GM20431 (cell line): Measurements from ENCODE around the gene SLC16A10.

Source experiments
- in situ Hi-C: fragments of 300-500 bp; cut with MseI, MboI; formaldehyde crosslinking; loops from one replicate; pipeline ENCODE4 v1.15.0; 2020; ENCODE audit warnings: low sequenced_read_pairs; ENCODE audit not compliant: unreplicated experiment

SLC16A10 gene

DNA sequence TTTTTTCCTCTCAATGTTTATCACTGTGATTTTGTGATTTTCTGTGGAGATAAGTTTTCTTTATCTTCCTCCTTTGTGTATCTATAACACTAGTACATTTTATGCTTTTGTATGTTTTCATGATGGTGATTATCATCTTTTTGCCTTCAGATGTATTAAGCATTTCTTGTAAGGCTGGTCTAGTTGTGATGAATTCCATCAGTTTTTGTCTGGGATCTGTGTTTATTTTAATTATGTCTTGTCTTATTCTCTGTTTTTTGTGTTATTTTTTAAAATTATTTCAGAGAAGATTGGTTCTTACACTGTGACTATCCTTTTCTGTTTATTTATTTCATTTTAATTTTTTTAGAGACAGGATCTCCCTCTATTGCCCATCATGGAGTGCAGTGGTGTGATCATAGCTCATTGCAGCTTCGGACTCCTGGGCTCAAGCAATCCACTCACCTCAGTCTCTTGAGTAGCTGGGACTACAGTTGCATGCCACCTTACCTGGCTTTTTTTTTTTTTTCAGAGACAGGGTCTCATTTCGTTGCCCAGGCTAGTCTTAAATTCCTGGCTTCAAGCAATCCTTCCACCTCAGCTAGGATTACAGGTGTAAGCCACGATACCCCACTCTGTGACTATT lies 187.4 kb downstream of the SLC16A10 start:
- in situ Hi-C loops = loop anchor here (25.0 kb wide), 1 partner anchor 188 kb away; no protein-coding TSS in a partner anchor

DNA sequence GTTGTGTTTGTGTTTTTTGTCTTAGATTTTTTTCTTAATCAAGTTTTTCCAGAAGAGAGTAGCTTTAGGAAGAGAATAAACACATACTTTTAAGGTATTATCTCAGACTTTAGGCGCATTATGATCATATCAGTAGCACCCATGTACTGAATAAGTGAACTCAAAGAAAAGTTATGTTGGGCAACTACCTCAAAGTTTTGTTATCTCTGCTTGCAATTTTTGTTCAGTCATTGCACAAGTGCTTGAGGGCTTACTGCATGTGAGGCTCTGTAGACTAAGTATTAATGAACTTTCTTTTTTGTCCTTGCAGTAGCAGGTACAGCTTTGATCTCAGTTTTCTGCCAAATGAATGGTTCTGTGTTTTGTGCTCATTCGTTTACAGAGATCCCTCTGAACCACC lies 189.0 kb downstream of the SLC16A10 start:
- in situ Hi-C loops = no loop called here

DNA sequence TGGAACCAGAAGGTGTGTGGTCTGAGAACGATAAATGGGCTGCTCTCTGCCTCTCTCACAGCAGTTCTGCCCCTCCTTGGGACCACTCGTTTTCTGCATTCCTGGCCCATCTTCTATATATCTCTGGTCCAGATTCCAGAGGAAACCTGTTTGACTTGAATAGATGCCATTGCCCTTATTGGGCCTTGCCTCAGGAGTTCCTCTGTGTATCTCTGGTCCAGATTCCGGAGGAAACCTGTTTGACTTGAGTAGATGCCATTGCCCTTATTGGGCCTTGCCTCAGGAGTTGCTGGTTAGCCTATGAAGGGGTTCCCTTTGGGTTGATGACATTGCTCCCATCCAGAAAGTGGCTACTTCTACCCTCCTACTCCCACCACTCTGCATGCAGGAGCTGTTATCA lies 189.4 kb downstream of the SLC16A10 start:
- in situ Hi-C loops = no loop called here

DNA sequence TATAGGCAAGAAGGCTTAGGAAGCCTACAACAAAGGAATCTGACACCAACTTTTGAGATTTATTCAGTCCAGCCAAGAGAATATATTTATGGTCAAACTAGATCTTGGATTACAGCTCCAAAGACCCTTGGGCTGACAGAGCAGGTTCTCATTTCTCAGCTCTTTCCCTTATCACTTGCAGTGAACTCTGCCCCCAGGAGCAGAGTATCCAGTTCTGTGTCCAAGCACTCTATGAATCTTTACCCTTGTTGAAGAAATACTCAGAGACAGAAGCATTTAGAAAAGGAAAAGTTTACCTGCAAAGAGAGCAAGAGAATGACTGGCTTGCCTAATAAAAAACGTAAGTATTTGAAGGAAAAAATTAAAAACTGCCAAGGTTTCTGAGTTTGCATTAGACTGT lies 190.5 kb downstream of the SLC16A10 start:
- in situ Hi-C loops = no loop called here

DNA sequence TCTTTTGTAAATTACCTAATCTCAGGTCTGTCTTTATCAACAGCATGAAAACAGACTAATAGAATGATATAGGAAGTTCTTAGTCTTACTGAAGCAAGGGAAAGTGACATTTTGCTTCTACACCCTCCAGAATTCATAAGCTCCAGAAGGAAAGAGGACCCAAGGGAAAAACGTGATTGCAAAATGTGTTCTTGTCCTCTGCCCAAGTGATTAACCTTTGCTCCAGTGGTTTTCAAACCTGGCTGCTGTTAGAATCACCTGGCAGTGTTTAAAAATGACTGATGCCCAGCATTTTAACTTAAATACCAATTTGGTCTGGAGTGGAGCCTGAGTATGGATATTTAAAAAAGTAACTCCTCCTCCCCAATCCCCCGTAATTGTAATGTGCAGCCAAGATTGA lies 191.4 kb downstream of the SLC16A10 start:
- in situ Hi-C loops = no loop called here

DNA sequence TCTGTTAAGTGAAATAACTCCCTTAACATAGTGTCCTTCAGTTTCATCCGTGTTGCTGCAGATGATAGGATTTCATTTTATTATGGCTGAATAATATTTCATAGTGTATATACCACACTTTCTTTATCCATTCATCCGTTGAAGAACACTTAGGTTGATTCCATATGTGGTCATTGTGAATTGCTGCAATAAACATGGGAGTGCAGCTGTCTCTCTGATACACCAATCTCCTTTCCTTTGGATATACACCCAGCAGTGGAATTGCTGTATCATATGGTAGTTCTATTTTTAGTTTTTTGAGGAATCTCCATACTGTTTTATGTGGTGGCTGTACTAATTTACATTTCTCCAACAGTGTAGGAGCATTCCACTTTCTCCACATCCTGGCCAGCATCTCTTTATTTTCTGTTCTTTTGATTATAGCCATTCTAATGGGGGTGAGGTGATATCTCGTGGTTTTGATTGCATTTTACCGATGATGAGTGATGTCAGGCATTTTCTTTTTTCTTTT lies 193.2 kb downstream of the SLC16A10 start:
- in situ Hi-C loops = no loop called here
